ENCODE data around the gene LY6G5C.

The LY6G5C gene

DNA sequence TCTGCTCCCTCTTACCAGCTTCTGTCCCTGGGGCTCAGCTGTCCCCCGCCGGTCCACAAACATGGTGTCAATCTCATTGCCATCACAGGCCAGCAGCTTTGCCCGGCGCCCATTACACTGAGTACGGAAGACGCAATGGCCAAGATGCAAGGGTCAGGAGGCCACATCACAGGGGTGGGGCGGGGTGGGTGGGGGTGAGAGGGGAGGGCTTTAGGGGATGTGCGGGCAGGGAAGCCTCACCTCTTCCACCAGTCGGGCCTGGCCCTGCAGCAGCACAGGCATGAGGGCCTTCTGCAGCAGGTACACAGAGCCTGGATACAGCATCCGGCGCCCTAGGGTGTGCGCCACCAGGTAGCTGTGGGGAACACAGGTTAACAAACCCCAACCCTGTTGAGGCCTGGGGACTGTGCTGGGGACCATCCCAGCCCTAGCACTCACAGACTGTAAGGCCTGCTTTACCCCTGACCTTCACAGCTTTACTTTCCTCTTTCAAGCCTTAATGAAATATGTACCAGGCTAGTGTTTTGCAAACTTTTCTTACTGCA, 10.8 kb upstream of the LY6G5C start:
- no peak for DNase-seq (ENCODE audit: low read depth in 2 of 2)

DNA sequence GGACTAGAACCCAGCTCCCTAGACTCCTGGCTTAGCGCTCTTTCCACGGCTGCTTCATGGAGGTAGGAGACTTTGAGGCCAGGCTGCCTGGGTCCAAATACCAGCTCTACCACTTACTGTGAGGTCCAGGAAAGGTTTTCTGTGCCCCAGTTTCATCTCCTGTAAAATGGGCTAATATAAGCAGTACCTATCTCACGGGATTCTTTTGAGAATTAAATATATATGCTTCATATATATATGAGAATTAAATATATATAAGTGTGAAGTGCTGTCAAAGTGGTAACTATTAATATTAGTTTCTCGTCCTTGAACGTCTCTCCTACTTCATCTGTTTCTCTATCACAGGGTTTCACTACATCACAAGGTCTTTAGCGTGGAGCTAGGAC, 10.2 kb upstream of the LY6G5C start:
- DNase-seq (ENCODE audit: low read depth in 2 of 2), result no peak

DNA sequence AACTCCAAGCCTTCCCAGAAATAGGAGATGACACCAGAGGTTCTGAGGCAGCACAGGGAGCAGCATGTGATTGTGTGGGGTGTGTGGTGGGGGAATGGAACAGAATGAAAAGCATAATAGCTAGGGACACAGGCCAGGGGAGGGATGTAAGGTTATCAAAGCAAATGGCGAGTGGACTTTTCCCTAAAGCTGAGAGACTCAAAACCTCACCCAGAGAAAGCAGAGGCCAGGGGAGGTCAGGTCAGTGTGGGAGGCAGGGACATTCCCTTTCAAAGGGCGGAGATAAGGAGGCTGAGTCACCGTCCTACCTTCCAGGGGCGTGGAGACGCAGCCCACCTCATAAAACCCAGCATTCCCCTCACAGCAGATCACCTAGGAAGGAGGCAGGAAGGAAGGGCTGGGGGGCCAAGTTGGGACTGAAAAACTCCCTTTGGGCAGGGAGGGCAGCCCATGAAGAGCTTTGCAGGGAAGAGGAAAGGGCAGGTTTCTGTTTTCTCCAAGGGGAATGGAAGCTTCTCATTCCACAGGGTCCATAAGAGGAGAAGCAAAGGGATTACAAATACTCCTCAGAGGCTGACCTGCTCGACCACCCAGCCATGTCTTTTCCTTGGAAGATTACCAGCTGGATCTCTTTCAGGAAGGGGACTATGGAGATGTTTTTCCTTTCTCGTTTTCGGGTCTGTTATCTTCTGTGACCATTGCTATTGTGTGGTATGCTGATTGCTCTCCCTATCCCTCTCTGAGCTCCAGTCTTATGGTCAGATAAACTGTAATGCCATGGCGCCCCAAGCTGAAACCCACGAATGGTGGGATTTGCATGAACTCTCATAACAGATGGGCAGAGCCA, 9.6 kb upstream of the LY6G5C start:
- no peak for DNase-seq (ENCODE audit: low read depth in 2 of 2)

DNA sequence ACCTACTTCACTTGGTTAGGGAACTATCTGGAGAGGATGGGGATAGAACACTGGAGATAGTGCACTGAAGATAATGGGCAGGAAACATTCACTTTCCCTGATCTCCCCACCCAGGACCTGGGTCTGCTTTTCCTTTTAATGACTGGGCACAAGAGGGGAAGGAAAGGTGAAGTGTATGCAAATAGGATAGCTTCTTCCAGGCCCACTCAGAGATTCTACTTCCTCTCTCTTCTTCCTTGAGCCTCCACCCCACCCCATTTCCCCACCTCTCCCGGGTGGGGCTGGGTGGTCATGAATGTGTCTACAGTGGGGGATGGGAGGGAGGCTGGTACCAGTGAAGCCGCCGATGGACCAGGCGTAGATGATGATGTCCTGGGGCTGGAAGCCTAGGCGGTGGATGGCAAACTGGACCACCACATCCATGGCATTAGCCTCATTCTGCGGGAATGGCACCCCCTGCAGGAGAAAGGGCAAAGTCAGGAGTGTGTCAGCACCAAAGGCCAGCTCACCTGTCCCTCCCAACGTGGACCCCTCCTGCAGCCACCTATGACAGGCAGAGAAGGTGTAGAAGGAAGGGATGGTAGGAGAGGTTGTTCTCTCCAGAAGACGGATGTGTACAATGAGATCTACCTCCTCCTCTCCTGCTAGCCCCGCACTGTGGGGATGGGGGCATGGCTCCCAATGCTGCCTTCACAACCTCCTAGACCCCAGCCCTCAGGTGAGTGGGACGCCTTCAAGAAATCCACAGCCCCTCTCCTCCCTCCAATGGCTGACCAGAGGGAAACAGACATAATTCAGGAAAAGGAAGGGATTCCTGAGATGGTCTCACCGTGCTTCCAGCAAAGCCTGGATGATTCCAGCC, 8.6 kb upstream of the LY6G5C start:
- DNase-seq (ENCODE audit: low read depth in 2 of 2), result no peak

DNA sequence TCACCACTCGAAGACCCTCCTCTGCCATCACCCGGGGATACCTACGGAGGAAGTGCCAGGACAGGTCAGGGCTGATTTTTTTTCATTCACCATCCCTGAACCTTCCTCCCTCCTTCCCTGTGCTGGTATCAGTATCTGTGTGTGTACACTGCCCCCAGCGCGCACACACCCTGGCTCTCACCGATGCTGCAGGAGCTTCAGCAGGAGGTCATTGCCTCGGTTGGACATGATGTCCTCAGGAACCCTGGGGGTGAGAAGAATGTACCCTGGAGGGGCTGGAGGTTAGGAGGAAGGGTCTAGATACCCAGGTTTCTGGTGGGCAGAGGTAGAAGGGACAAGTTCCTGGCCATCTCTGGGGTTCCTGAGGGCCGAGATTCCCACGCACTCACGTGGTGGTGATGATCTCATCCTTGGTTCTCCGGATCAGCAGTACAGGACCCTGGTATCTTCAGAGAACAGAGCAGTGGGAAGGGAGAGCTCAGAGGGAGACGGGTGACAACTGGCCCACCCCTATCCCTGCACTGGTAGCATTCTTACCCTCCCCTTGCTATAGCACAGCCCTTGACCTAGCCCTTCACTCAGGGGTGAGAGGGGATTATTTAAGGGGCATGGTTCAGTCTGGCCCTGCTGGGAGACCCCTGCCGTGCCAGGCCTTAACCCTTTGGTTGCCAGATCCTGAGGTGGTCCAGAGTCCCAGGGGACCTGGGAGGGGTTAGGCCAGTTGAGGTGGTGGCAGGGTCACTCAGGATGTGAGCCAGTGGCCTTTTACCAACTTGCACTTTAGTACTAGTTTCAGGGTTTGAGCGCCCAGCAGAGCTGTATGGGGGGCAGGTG, 7.2 kb upstream of the LY6G5C start:
- no peak for DNase-seq (ENCODE audit: low read depth in 2 of 2)

DNA sequence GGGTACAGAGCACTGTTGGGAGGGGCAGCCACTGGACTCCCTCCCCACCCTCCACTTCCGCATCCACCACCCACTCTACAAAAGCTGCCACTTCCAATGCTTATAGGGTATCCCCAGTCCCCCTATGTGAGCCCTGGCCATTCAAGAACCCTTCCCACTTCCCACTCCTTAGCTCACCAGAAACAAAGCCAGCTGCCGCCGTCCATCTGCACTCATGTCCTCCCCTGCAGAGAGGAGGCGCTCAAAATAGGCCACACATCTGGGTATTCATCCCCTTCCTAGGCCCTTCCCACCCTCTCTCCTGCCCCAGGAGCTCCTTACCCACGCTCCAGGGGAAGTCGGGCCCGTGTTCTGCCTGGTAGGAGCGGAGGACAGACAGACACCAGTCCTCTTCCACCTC, 6.5 kb upstream of the LY6G5C start:
- DNase-seq (ENCODE audit: low read depth in 2 of 2), result no peak

DNA sequence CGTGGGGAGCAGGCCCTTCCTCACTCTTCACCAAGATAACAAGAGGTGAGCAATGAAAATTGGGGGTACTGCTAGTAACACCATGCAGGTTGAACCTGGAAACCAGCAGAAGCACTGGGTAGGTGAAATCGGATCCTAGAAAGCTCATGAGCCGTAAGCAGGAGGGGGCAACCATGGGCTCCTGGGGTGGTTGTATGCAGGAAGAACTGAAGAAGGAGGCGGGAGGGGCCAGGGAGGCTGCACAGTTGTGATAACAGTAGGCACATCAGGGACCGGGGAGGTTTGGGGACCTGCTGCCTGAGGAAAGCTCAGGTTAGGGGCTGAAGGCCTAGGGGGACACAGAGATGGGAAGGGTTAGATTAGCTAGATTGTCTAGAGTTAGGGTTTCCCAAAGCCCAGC, 5.6 kb upstream of the LY6G5C start:
- DNase-seq (ENCODE audit: low read depth in 2 of 2), result no peak

DNA sequence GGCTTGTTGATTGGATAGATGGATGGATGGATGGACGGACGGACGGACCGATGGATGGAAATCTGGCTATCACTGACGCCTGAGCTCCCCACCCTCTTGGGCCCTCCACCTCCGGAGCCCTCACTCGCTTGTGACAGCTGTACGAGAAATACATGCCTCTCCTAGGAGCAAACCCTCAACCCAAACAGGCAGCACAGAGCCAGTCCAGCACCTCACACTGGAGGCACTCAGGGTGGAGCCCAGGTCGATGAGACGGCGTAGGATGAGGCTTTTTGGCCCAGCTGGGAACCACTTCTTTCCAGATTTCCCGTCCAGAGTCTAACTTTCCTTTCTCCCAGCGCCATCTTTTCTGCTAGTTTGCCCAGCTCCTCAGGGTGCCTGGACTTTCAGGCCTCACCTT, 2.7 kb upstream of the LY6G5C start:
- DNase-seq (ENCODE audit: low read depth in 2 of 2), result no peak

DNA sequence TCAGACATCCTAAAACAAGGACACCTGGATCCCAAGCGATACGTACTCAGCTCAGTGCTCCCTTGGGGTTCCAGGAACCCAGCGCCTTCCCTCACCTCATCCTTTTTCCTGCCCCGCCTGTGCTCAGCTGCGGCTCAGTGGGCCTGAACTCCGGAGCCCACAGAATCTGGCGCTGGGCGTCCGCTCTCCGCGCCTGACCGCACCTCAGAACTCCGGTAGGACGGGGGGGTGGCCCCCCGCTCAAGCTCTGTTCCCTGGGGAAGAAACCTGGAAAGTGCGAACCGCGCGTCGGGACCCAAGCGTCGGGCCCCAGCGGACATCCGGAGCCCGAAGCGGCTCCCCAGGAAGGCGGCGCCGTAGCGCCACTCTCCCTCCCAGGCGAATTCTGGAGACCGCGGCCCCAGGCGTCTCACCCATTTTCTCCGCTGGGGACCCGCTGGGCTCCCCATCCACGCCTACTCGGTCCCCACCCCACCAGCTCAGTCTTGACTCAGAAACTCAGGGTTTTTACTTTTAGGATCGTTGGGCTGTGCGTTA, 336 bp upstream of the LY6G5C start:
- no peak for DNase-seq (ENCODE audit: low read depth in 2 of 2)

DNA sequence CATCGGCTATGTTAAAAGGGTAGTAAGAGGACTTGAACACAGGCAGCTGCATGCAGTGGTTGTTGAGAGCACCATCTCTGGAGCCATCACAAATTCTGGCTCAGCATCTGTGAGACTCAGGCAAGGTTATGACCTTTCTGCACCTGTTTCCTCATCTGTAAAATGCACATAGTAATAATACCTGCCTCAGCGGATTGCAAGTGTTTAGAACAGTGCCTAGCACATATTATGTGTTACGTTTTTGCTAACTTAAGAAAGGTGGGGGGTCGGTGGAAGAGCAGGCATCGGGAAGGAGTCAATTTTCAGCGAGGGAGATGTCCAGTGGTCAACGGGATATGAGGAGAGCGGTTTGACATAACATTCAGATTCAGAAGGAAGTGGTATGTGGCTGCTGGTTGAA, 2.9 kb downstream of the LY6G5C start:
- no peak for DNase-seq (ENCODE audit: low read depth in 2 of 2)

DNA sequence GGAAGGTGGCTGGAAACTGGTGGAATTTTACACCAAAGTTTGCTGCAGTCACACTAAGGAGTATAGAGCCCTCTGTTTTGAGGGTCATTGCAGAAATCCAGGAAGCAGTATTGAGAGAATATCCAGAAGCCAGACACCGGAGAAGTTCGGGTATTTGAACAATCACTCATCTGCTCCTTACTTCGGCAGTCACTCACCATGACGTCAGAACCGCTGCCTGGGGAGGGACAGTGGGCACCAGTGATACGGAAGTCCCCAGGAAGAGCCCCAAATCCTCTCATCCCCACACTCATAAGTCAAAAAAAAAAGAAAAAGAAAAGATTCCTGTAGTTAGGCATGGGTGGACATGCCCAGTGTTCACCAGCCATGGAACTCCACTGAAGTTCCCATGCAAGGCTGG, 4.0 kb downstream of the LY6G5C start:
- DNase-seq (ENCODE audit: low read depth in 2 of 2), result no peak

DNA sequence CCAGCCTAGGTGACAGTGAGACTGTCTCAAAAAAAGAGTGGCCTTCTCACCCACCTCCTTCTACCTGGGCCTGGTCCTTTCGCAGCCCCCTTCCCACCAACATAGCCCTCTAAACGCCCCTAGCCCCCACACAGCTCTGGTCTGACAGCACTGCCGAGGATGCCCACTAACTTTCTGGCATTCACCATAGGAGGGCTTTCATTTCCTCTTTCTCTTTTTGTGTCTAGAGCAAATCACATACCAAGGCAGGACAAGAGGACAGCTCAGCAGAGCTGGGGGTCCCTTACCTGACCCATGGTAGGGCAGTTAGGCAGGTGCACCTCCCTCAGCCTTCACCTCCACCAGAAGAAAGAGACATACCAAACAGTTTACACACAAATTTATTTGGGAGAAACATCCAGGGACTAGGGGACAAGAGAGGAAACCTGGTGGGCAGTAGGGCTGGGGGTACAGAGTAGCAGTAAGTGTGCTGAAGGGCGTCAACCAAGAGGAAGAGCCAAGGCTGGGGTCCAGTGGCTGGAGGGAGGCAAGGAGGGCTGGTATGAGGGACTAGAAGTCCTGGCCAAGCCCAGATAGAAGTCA, 4.5 kb downstream of the LY6G5C start:
- no peak for DNase-seq (ENCODE audit: low read depth in 2 of 2)

DNA sequence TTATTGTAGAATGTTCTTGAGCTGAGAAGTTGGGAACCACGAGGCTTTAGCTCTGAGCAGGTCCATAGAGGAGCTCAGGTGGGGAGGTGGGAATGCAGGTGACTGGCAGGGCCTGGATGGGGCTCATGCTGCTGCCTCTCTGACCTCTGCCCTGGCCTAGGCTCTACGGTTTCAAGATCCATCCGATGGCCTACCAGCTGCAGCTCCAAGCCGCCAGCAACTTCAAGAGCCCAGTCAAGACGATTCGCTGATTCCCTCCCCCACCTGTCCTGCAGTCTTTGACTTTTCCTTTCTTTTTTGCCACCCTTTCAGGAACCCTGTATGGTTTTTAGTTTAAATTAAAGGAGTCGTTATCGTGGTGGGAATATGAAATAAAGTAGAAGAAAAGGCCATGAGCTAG, 11.2 kb downstream of the LY6G5C start, which contains the start of gene LY6G5B:
Gene LY6G5B (plus strand): TSS at position 301 of the 400 bp plus-strand sequence. CDS start 975 bp downstream, outside the sequence.
- no peak for DNase-seq (ENCODE audit: low read depth in 2 of 2)

DNA sequence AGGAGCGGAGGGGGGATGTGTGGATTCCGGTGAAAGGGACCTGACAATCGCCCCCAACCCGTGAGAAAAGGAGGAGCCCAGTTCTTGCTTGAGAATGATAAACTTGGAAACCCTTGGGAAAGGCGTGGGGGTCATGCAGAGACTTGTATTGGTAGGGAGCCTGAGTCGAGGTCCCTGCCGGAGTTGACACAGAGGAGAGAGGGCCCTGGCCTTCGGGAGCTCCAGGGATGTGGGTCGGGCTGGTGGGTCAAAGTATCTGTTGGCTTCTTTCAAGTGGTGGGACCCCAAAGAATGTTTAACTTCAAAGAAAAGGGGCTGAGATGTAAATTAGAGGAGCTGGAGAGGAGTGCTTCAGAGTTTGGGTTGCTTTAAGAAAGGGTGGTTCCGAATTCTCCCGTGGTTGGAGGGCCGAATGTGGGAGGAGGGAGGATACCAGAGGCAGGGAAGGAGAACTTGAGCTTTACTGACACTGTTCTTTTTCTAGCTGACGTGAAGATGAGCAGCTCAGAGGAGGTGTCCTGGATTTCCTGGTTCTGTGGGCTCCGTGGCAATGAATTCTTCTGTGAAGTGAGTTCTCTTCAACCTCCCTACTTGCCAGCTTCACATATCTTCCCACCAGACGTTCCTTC, 14.4 kb downstream of the LY6G5C start:
- no peak for DNase-seq (ENCODE audit: low read depth in 2 of 2)

DNA sequence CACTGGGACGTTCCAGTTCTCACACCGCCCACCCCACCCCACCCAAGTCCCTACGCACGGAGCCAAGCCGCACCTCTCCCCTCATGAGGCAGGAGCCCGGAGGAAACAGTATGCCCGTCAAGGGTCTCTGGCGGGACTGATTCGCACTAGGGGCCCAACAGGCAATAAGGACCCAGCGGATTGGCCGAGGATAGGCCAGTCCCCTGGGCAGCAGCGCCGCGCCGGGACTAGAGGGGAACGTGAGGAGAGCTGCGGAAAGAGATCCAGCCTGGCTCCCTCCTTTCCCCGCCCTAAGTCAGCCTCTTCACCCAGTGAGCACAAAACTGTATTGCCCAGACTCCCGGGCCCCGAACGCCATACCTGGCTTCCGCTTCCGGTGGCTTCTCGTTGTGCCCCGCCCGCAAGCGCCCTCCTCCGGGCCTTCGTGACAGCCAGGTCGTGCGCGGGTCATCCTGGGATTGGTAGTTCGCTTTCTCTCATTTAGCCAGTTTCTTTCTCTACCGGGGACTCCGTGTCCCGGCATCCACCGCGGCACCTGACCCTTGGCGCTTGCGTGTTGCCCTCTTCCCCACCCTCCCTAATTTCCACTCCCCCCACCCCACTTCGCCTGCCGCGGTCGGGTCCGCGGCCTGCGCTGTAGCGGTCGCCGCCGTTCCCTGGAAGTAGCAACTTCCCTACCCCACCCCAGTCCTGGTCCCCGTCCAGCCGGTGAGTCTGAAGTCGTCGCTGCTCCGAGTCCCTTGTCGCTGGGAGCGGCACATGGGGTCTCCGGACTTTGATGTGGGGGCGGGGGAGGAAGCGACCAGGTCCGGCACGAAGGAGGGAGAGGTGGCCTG, 15.1 kb downstream of the LY6G5C start, which contains the start of gene CSNK2B:
Gene CSNK2B (plus strand): TSS at position 580 of the 836 bp plus-strand sequence. CDS start 752 bp downstream, outside the sequence.
- DNase-seq (ENCODE audit: low read depth in 2 of 2), result peak; percentile 96

DNA sequence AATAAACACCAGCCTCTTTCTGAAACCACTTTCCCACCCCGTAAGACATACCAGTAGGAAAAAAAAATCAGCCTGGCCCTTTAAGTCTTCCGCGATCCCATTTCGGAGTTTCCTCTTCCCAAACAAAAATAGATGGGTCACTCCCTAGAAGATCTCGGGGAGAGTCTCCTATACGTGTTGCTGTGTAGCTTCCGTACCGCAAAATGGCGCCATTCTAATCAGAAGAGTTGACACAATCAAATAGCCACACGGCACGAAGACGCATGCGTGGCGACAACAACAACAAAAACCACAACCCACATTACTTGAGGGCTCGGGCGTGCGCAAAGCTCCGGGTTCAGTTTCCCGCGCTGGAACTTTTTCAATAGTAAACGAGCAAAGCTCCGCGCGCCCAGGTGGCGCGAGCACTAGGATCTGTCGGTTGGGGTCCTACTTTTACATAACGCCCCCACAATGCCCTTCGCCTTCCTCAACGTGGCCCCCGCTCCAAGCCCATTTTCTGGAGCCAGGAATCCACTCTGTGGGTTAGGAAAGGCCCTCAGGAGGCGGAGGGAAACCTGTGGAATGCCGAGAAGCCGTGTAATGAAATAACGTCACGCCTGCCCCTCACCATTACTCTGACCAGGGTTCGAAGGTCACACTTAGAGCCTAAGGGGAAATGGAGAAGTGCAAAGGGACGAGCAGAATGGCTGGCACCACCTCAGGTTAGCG, 15.9 kb downstream of the LY6G5C start, which contains the start of gene GPANK1:
Gene GPANK1 (minus strand): TSS at position 208 of the 711 bp plus-strand sequence. CDS start 519 bp downstream, outside the sequence.
- DNase-seq (ENCODE audit: low read depth in 2 of 2), result peak; percentile 74 to 82

DNA sequence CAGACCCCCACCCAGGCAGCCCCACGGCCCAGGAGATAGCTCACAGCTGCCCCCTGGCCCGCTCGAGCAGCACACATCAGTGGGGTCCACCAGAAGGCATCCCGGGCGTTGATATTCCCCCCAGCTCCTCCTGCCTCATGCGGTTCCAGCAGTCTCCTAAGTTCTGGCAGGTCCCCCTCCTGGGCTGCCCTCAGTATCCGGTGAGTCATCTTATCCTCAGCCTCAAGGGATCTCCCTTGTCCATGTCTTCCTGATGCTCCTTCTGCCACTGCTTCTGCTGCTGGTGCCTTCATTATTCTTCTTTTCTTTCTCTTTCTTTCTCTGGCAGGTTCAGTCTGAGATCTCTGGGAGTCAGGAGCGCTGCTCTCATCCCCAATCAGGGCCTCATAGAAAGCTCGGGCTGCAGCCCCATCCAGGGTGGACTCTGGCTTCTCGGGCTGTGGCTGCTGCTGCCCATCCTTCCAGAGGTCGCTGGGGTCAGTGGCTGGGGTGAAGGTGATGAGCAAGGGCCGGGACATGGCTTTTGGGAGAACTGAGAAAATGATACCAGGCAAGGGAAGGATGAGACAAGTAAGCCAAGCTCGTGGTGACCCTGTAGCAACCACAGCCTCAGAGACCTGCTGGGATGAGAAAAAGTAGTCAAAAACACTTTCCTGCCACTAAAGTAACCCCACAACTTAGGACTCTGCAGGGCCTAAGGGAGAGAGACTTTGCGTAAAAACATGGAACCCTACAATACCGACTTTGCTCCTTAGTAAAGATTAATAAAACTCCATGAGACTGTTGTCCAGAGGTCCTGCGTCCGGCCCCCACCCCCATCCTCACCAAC, 16.7 kb downstream of the LY6G5C start:
- no peak for DNase-seq (ENCODE audit: low read depth in 2 of 2)

Measured in stimulated activated CD8-positive, alpha-beta memory T cell treated with anti-CD3 and anti-CD28 coated beads, Interleukin-2, amount 100 ng/mL, for 1 hour (primary cell).